HepG2 (cell line): ENCODE measurements around the gene G6PD.

Experiments
- CCAR2 ChIP-seq: fragments of 200-400 bp; formaldehyde crosslinking; optimal IDR thresholded peaks from 2 replicates; pipeline ENCODE3; 2018; ENCODE audit warnings: low read depth, mild to moderate bottlenecking, low read length, moderate library complexity
- CEBPG ChIP-seq: IDR thresholded peaks from 2 replicates; pipeline ENCODE4 v1.6.1; 2016
- FOXK1 ChIP-seq: sonication (generic); formaldehyde crosslinking; IDR thresholded peaks from 2 replicates; pipeline ENCODE4 v1.4.0; 2020; ENCODE audit warnings: low read depth, missing genetic modification reagents, borderline replicate concordance
- HDAC6 ChIP-seq: fragments of 200-600 bp; sonication (generic); IDR thresholded peaks from 2 replicates; pipeline ENCODE4 v1.7.0; 2017; ENCODE audit warnings: mild to moderate bottlenecking, antibody characterized with exemption, low read length, low read depth
- PAWR ChIP-seq: sonication (generic); formaldehyde crosslinking; IDR thresholded peaks from 2 replicates; pipeline ENCODE4 v1.4.0; 2020; ENCODE audit warnings: missing genetic modification reagents, mild to moderate bottlenecking, borderline replicate concordance
- SALL2 ChIP-seq: sonication (generic); formaldehyde crosslinking; IDR thresholded peaks from 2 replicates; pipeline ENCODE4 v1.8.1; 2023; ENCODE audit warnings: mild to moderate bottlenecking, missing genetic modification reagents, inconsistent platforms
- ZBTB7A ChIP-seq: sonication (generic); formaldehyde crosslinking; IDR thresholded peaks from 2 replicates; pipeline ENCODE4 v1.8.0; 2022; ENCODE audit warnings: mild to moderate bottlenecking, missing genetic modification reagents
- ZKSCAN8 ChIP-seq: IDR thresholded peaks from 2 replicates; pipeline ENCODE4 v1.6.1; 2016; ENCODE audit warnings: borderline replicate concordance, missing genetic modification reagents, missing compliant biosample characterization
- ZNF460 ChIP-seq: sonication (generic); formaldehyde crosslinking; IDR thresholded peaks from 2 replicates; pipeline ENCODE4 v1.5.1; 2020; ENCODE audit warnings: missing genetic modification reagents, mild to moderate bottlenecking, borderline replicate concordance
- TF ChIP-seq, protein P1 (sequence below): sonication (generic); formaldehyde crosslinking; IDR thresholded peaks from 2 replicates; pipeline ENCODE4 v1.5.0; 2020; ENCODE audit warnings: mild to moderate bottlenecking, missing genetic modification reagents, moderate library complexity
- TF ChIP-seq, protein P2 (sequence below): sonication (generic); formaldehyde crosslinking; IDR thresholded peaks from 2 replicates; pipeline ENCODE4 v1.4.0; 2020; ENCODE audit warnings: missing genetic modification reagents
- TF ChIP-seq, protein P3 (sequence below): IDR thresholded peaks from 2 replicates; pipeline ENCODE4 v1.6.1; 2016
- TF ChIP-seq, protein P4 (sequence below): sonication (generic); formaldehyde crosslinking; IDR thresholded peaks from 2 replicates; pipeline ENCODE4 v1.4.0; 2020; ENCODE audit warnings: low read depth, mild to moderate bottlenecking, missing genetic modification reagents

DNA sequence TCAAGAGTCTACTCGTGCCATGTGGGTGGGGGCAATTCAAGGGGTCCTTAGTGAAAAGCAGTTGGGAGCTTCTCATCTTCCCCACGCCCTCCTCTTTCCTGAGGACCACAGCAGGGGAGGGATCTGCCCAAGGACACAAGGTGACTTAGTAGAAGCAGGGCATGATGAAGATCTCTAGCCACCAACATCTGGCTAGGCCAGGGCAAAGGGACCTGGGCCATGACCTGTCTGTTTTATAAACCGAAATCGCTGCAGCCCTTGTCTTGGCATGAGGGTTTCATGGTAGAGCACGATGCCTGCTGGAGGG lies 5.1 kb downstream of the G6PD start:
- TF ChIP-seq, protein P1, sequence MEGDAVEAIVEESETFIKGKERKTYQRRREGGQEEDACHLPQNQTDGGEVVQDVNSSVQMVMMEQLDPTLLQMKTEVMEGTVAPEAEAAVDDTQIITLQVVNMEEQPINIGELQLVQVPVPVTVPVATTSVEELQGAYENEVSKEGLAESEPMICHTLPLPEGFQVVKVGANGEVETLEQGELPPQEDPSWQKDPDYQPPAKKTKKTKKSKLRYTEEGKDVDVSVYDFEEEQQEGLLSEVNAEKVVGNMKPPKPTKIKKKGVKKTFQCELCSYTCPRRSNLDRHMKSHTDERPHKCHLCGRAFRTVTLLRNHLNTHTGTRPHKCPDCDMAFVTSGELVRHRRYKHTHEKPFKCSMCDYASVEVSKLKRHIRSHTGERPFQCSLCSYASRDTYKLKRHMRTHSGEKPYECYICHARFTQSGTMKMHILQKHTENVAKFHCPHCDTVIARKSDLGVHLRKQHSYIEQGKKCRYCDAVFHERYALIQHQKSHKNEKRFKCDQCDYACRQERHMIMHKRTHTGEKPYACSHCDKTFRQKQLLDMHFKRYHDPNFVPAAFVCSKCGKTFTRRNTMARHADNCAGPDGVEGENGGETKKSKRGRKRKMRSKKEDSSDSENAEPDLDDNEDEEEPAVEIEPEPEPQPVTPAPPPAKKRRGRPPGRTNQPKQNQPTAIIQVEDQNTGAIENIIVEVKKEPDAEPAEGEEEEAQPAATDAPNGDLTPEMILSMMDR (CRISPR knock-in tag), result no peak
- TF ChIP-seq PAWR (CRISPR knock-in tag), result no peak
- TF ChIP-seq, protein P2, sequence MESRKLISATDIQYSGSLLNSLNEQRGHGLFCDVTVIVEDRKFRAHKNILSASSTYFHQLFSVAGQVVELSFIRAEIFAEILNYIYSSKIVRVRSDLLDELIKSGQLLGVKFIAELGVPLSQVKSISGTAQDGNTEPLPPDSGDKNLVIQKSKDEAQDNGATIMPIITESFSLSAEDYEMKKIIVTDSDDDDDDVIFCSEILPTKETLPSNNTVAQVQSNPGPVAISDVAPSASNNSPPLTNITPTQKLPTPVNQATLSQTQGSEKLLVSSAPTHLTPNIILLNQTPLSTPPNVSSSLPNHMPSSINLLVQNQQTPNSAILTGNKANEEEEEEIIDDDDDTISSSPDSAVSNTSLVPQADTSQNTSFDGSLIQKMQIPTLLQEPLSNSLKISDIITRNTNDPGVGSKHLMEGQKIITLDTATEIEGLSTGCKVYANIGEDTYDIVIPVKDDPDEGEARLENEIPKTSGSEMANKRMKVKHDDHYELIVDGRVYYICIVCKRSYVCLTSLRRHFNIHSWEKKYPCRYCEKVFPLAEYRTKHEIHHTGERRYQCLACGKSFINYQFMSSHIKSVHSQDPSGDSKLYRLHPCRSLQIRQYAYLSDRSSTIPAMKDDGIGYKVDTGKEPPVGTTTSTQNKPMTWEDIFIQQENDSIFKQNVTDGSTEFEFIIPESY, result no peak
- TF ChIP-seq, protein P3, sequence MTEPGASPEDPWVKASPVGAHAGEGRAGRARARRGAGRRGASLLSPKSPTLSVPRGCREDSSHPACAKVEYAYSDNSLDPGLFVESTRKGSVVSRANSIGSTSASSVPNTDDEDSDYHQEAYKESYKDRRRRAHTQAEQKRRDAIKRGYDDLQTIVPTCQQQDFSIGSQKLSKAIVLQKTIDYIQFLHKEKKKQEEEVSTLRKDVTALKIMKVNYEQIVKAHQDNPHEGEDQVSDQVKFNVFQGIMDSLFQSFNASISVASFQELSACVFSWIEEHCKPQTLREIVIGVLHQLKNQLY (CRISPR knock-in tag), result no peak
- no peak for TF ChIP-seq ZBTB7A (CRISPR knock-in tag)
- no peak for TF ChIP-seq FOXK1 (CRISPR knock-in tag)
- TF ChIP-seq, protein P4, sequence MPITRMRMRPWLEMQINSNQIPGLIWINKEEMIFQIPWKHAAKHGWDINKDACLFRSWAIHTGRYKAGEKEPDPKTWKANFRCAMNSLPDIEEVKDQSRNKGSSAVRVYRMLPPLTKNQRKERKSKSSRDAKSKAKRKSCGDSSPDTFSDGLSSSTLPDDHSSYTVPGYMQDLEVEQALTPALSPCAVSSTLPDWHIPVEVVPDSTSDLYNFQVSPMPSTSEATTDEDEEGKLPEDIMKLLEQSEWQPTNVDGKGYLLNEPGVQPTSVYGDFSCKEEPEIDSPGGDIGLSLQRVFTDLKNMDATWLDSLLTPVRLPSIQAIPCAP, result no peak
- no peak for TF ChIP-seq CEBPG (CRISPR knock-in tag)
- TF ChIP-seq SALL2 (CRISPR knock-in tag), result no peak
- no peak for TF ChIP-seq ZNF460 (CRISPR knock-in tag)
- TF ChIP-seq ZKSCAN8, result no peak
- TF ChIP-seq CCAR2, result no peak
- TF ChIP-seq HDAC6, result no peak
